Endothelial cell (in vitro differentiated cells): ENCODE results near the gene RIMBP2. TPM values are rescaled to one million over a fixed set of nuclear protein-coding genes. Genes with fewer than 3 reads are reported as not detected.

Source experiments
- DNase-seq: peaks from one replicate; pipeline ENCODE4 v3.0.0; 2021; ENCODE audit warnings: low spot score
- H3K27ac Mint-ChIP-seq: one replicate; pipeline ENCODE4 v1.8.0; 2021; ENCODE audit warnings: mixed read lengths, inconsistent platforms; ENCODE audit not compliant: unreplicated experiment
- H3K27me3 Mint-ChIP-seq: one replicate; pipeline ENCODE4 v1.8.0; 2021; ENCODE audit warnings: mild to moderate bottlenecking, moderate library complexity, mixed read lengths, inconsistent platforms; ENCODE audit not compliant: unreplicated experiment
- H3K36me3 Mint-ChIP-seq: one replicate; pipeline ENCODE4 v1.8.0; 2021; ENCODE audit warnings: mild to moderate bottlenecking, low read depth, mixed read lengths, inconsistent platforms; ENCODE audit not compliant: unreplicated experiment
- H3K4me1 Mint-ChIP-seq: one replicate; pipeline ENCODE4 v1.8.0; 2021; ENCODE audit warnings: mild to moderate bottlenecking, mixed read lengths, inconsistent platforms; ENCODE audit not compliant: unreplicated experiment
- H3K4me3 Mint-ChIP-seq: one replicate; pipeline ENCODE4 v1.8.0; 2021; ENCODE audit warnings: mild to moderate bottlenecking, mixed read lengths, inconsistent platforms; ENCODE audit not compliant: unreplicated experiment
- H3K9me3 Mint-ChIP-seq: one replicate; pipeline ENCODE4 v1.8.0; 2021; ENCODE audit warnings: mixed read lengths, inconsistent platforms; ENCODE audit not compliant: unreplicated experiment
- CTCF ChIP-seq: fragments of 200-600 bp; sonication (generic); IDR thresholded peaks from one replicate; pipeline ENCODE4 v1.5.0; 2021; ENCODE audit warnings: antibody characterized with exemption; ENCODE audit not compliant: unreplicated experiment
- total RNA-seq: library from RNA; stranded (reverse); fragmentation: NEBNext Ultra II Directional; extraction: Animal tissue kit (Norgen Biotek cat#: 25700); gene quantifications from one replicate; pipeline ENCODE4 v1.2.1, GENCODE V29; 2021; ENCODE audit not compliant: unreplicated experiment

RIMBP2 gene
- total RNA-seq, 1 donor from 2014 or later, result 1.4 TPM

GRCh38 chr12:130545475-130545874 is 170.6 kb downstream of the RIMBP2 start:
- Mint-ChIP-seq H3K27ac (no peak overlapping the region), H3K4me3 (no peak overlapping the region), H3K9me3 (peaks cover 17% of the 10 kb centered on the region), H3K27me3 (no peaks in the 10 kb centered on the region), H3K36me3 (peaks cover 7% of the 10 kb centered on the region), H3K4me1 (no peaks in the 10 kb centered on the region)
- no peak for TF ChIP-seq CTCF
- DNase-seq, result no peak

GRCh38 chr12:130540376-130540775 is 175.7 kb downstream of the RIMBP2 start:
- no peaks in the 10 kb centered on the region for H3K4me1 Mint-ChIP-seq
- no peaks in the 10 kb centered on the region for H3K27me3 Mint-ChIP-seq
- no peak for DNase-seq
- TF ChIP-seq CTCF, result no peak
- H3K36me3 Mint-ChIP-seq, result peaks cover 11% of the 10 kb centered on the region
- H3K9me3 Mint-ChIP-seq, result peaks cover 19% of the 10 kb centered on the region
- no peak overlapping the region for H3K4me3 Mint-ChIP-seq
- H3K27ac Mint-ChIP-seq, result no peak overlapping the region

- H3K9me3 Mint-ChIP-seq, result peaks cover 19% of the 10 kb centered on the region
Measured at GRCh38 chr12:130538343-130539095, 177.6 kb downstream of the RIMBP2 start.

GRCh38 chr12:130537655-130538054 is 178.4 kb downstream of the RIMBP2 start:
- DNase-seq, result no peak
- Mint-ChIP-seq H3K36me3 (peaks cover 11% of the 10 kb centered on the region), H3K27me3 (no peaks in the 10 kb centered on the region)

More at GRCh38 chr12:130538343-130539095, 177.6 kb downstream of the RIMBP2 start:
- TF ChIP-seq CTCF, result no peak
- Mint-ChIP-seq H3K4me3 (no peak overlapping the region), H3K4me1 (no peaks in the 10 kb centered on the region), H3K36me3 (peaks cover 11% of the 10 kb centered on the region), H3K27ac (no peak overlapping the region), H3K27me3 (no peaks in the 10 kb centered on the region)
- DNase-seq, result no peak

More at GRCh38 chr12:130537655-130538054, 178.4 kb downstream of the RIMBP2 start:
- no peak for TF ChIP-seq CTCF
- no peak overlapping the region for H3K27ac Mint-ChIP-seq
- no peaks in the 10 kb centered on the region for H3K4me1 Mint-ChIP-seq
- H3K4me3 Mint-ChIP-seq, result no peak overlapping the region
- peaks cover 19% of the 10 kb centered on the region for H3K9me3 Mint-ChIP-seq
